A673 (cell line): Measurements from ENCODE around the gene MRM2.

Source experiments
- CTCF ChIP-seq: fragments of 300-800, 200-600 bp; sonication (generic); conservative IDR thresholded peaks from 2 replicates; pipeline ENCODE4 v1.5.1; 2017; ENCODE audit warnings: low read depth, mild to moderate bottlenecking, antibody characterized with exemption, low read length, moderate library complexity, mixed read lengths
- EZH2 ChIP-seq: fragments of 200-600 bp; sonication (generic); IDR thresholded peaks from 2 replicates; pipeline ENCODE4 v1.6.1; 2017; ENCODE audit warnings: borderline replicate concordance, low read depth, mild to moderate bottlenecking, mixed read lengths, antibody characterized with exemption, low read length; ENCODE audit not compliant: poor library complexity, severe bottlenecking

GRCh38 chr7:2260820-2261219 lies 18.8 kb upstream of the MRM2 start:
- TF ChIP-seq EZH2: no peak
- TF ChIP-seq CTCF: no peak
